ENCODE data around the gene GPR137.
"Not testable (repeated sequence)": the region's sequence is repeated elsewhere in the genome, so short reads cannot be mapped to it uniquely, and the experiment has no call there.

GPR137 gene

GRCh38 chr11:64305075-64305690 lies 19.5 kb downstream of the GPR137 start, which contains the start of gene ESRRA:
TSS of gene ESRRA (plus strand) at chr11:64305524. CDS start at chr11:64307180, 1,656 bp downstream.
- peak; percentile 98 for DNase-seq

DNA sequence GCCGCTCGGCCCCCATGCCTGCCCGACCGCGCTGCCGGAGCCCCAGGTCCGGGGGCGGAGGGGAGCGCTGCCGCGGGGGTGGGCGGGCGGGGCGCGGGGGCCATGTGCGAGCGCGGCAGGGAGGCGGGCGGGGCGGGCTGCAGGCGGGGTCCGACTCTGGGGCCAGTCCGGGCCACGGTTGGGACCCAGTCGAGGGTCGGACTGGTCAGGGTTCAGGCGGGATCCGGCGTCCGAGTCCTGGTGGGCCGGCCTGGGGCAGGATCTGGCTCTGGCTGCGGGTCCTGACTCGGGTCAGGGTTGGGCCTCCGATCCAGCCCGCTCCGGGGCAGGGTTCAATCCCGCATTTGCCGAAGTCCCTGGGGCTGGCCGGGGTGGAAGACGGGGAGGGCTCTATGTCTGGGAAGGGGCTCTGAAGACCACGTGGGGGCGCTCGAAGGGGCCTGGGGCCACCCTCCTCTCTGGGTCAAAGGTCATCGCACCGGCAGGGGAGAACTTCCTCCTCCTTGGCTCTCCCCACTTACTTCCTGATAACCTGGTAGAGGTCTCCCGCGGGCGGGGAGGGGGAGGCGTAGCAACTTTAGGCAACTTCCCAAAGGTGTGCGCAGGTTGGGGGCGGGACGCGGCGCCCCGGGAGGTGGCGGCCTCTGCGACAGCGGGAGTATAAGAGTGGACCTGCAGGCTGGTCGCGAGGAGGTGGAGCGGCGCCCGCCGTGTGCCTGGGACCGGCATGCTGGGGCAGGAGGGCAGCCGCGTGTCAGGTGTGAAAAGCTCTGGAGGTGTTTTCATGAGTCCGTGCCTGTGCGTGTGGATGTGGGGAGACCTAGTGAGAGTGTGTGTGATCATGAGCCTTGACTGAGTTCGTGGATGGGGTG lies 20.3 kb downstream of the GPR137 start:
- peak; percentile 82 for DNase-seq

DNA sequence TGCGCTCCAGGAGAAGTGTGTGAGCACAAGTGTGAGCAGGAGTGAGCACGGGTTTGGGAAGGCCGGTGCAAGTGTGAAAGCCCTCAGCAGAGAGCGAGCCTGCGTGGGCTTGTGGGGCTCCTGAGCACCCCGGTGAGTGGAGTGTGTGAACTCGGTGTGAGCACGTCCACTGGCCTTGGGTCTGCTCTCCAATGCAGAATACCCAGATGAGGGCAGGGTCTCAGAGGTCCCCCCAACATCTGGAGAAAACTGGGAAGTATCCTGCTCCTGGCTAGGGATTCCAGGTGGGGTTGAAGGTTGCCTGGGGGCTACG lies 20.9 kb downstream of the GPR137 start:
- DNase-seq, result no peak

- no peak for DNase-seq
These were observed 21.4 kb downstream of the GPR137 start for GRCh38 chr11:64306876-64307622.

- DNase-seq, result not testable (repeated sequence)
These were observed 22.1 kb downstream of the GPR137 start for GRCh38 chr11:64307795-64308194.

- DNase-seq, result no peak
These were observed 27.3 kb downstream of the GPR137 start for GRCh38 chr11:64312947-64313346.

DNA sequence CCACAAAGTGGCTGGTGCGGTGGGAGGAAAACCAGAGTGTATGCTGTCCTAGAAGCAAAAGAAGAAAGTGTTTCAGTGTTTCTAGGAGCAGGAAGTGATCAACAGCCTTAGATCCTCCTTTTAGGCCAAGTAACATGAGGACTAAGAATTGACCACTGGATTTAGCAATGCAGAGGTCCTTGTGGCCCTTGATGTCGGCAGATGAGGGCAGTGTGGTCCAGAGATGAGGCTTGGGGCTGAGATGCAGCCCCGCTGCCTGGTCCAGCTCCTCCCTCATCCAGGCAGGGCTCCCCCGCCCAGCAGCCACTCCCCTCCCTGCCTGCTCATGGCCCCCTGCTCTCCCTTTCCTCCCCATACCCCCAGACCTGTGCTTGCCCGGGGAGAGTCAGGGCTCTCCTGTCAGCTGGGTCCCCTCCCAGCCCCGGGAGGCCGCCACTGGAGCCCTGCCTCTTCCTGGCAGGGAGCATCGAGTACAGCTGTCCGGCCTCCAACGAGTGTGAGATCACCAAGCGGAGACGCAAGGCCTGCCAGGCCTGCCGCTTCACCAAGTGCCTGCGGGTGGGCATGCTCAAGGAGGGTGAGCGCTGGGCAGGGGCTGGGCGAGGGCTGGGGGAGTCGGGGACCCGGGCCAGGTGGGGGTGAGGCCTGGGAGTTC lies 28.0 kb downstream of the GPR137 start:
- peak; percentile 79 for DNase-seq

- DNase-seq, result no peak
These were observed 28.6 kb downstream of the GPR137 start for GRCh38 chr11:64314146-64314804.

- DNase-seq, result no peak
These were observed 29.3 kb downstream of the GPR137 start for GRCh38 chr11:64314805-64315561.

- not testable (repeated sequence) for DNase-seq
These were observed 30.2 kb downstream of the GPR137 start for GRCh38 chr11:64315667-64316526.

GRCh38 chr11:64316672-64317324 lies 31.1 kb downstream of the GPR137 start:
- peak; percentile 48 for DNase-seq

- peak; percentile 98 for DNase-seq
These were observed 31.8 kb downstream of the GPR137 start, which contains the start of gene TRMT112 for GRCh38 chr11:64317325-64317960. TSS of gene TRMT112 (minus strand) at chr11:64317559. CDS start at chr11:64317526, 33 bp downstream.

GRCh38 chr11:64317961-64318765 lies 32.5 kb downstream of the GPR137 start, which contains the start of gene PRDX5:
TSS of gene PRDX5 (plus strand) at chr11:64318121. CDS start at chr11:64318216, 95 bp downstream.
- DNase-seq, result peak; percentile 97

- DNase-seq, result peak; percentile 55
These were observed 33.4 kb downstream of the GPR137 start for GRCh38 chr11:64318766-64319761.

GRCh38 chr11:64320556-64320955 lies 34.9 kb downstream of the GPR137 start:
- DNase-seq, result no peak

GRCh38 chr11:64321026-64321425 lies 35.4 kb downstream of the GPR137 start:
- no peak for DNase-seq

GRCh38 chr11:64321533-64321932 lies 35.9 kb downstream of the GPR137 start:
- DNase-seq, result no peak
